Natural killer cell treated with Interleukin-12 subunit alpha and Interleukin-12 subunit beta and Interleukin-15 and Interleukin-18, amount 100 ng/mL, for 72 hours (primary cell): ENCODE results near the gene GALNT6. TPM values are rescaled to one million over a fixed set of nuclear protein-coding genes. Genes with fewer than 3 reads are reported as not detected.

Source experiments
- ATAC-seq, 2 donors: fragments of 150-1000 bp; cut with Tn5 transposase in 1 of 2; sonication (Bioruptor Pico), chemical (Tn5 transposase) in 1 of 2; 2 replicates each; pipeline ENCODE4 v1.10.0; 2021
- DNase-seq: peaks from one replicate; pipeline ENCODE4 v3.0.0; 2022; ENCODE audit warnings: low spot score
- H3K27ac Mint-ChIP-seq, 2 donors: 1 replicate in 1 of 2; 2 replicates in 1 of 2; pipeline ENCODE4 v1.8.0; 2022; ENCODE audit warnings: mixed read lengths in 2 of 2, mild to moderate bottlenecking in 1 of 2, moderate library complexity in 1 of 2
- H3K27me3 Mint-ChIP-seq, 2 donors: 1 replicate in 1 of 2; 2 replicates in 1 of 2; pipeline ENCODE4 v1.8.0; 2022; ENCODE audit warnings: mixed read lengths in 2 of 2
- H3K36me3 Mint-ChIP-seq: one replicate; pipeline ENCODE4 v1.8.0; 2022; ENCODE audit warnings: mixed read lengths
- H3K4me1 Mint-ChIP-seq, 2 donors: 1 replicate in 1 of 2; 2 replicates in 1 of 2; pipeline ENCODE4 v1.8.0; 2022; ENCODE audit warnings: low read depth in 2 of 2, mixed read lengths in 2 of 2, mild to moderate bottlenecking in 1 of 2
- H3K4me3 Mint-ChIP-seq: one replicate; pipeline ENCODE4 v1.8.0; 2022; ENCODE audit warnings: mixed read lengths
- H3K9me3 Mint-ChIP-seq: 2 replicates; pipeline ENCODE4 v1.8.0; 2022; ENCODE audit warnings: mixed read lengths
- total RNA-seq, 2 donors: library from RNA; stranded (reverse); gene quantifications; one replicate each; pipeline ENCODE4 v1.2.3, GENCODE V29; 2022

Gene GALNT6
- total RNA-seq, 2 donors from 2014 or later, result 13.2 to 23.5 TPM

DNA sequence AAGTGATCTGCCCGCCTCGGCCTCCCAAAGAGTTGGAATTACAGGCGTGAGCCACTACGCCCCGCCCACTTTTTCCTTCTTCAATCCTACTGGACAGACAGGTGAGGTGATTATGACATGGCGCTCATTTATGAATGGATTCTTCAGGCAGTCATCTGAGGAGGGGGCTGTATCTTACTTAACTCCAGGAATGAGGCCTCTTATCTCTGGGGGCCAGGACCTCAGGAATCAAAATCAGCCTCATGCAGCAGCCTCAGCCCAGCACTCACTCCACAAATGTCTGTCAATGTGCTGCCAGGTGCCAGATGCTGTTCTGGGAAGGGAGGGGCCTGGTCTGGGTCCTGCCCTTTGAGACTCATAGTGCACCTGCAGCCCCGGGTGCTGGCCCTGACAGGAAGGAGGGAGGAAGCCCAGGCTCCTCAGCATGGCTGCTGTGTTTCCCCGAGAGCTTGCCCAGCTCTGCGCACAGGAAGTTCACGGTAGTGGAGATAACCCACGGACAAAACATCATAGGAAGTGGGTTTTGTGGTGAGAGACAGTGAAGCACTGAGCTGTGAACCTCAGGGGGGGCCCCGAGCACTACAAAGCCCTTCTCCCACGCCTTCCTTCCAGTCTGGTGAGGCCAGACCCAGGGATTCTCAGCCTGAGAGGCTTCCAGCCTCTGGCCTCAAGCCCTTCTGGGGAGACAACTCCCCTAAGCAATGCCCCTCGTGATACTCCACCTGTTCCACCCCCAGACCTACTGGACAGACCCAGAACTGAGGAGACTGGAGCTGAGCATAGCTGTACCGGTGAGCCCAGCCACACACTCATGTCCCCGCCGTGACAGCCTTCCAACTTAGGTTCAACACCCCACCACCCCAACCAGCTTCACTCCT is 22.3 kb downstream of the GALNT6 start:
- no peaks in the 10 kb centered on the region for H3K27me3 Mint-ChIP-seq
- H3K36me3 Mint-ChIP-seq, result no peaks in the 10 kb centered on the region
- H3K27ac Mint-ChIP-seq, result peak overlapping the region; percentile 68 to 74
- peak; percentile 97 to 98 for ATAC-seq
- H3K9me3 Mint-ChIP-seq, result no peaks in the 10 kb centered on the region
- H3K4me3 Mint-ChIP-seq, result peak overlapping the region; percentile 80
- peak; percentile 95 for DNase-seq
- H3K4me1 Mint-ChIP-seq, result peaks cover 47 to 49% of the 10 kb centered on the region in 2 donors

GRCh38 chr12:51365276-51365675 is 25.9 kb downstream of the GALNT6 start:
- no peak for DNase-seq
- Mint-ChIP-seq H3K4me1 (peaks cover 25 to 29% of the 10 kb centered on the region in 2 donors), H3K9me3 (no peaks in the 10 kb centered on the region), H3K4me3 (no peak overlapping the region), H3K36me3 (no peaks in the 10 kb centered on the region), H3K27ac (no peak overlapping the region), H3K27me3 (no peaks in the 10 kb centered on the region)
- no peak for ATAC-seq

GRCh38 chr12:51364001-51364400 is 27.2 kb downstream of the GALNT6 start:
- H3K36me3 Mint-ChIP-seq, result no peaks in the 10 kb centered on the region

GRCh38 chr12:51362747-51363342 is 28.4 kb downstream of the GALNT6 start:
- Mint-ChIP-seq H3K9me3 (no peaks in the 10 kb centered on the region), H3K4me1 (peaks cover 9 to 18% of the 10 kb centered on the region in 2 donors), H3K27me3 (no peaks in the 10 kb centered on the region), H3K27ac (no peak overlapping the region), H3K36me3 (no peaks in the 10 kb centered on the region), H3K4me3 (no peak overlapping the region)
- ATAC-seq (no peak), DNase-seq (no peak)

More at GRCh38 chr12:51364001-51364400, 27.2 kb downstream of the GALNT6 start:
- Mint-ChIP-seq H3K4me1 (peaks cover 18 to 20% of the 10 kb centered on the region in 2 donors), H3K4me3 (no peak overlapping the region), H3K9me3 (no peaks in the 10 kb centered on the region), H3K27me3 (no peaks in the 10 kb centered on the region), H3K27ac (peak overlapping the region in 1 of 2 donors; percentile 10)
- no peak for DNase-seq
- ATAC-seq, result no peak

- Mint-ChIP-seq H3K4me3 (no peak overlapping the region), H3K4me1 (peaks cover 4 to 14% of the 10 kb centered on the region in 2 donors), H3K27me3 (no peaks in the 10 kb centered on the region), H3K27ac (no peak overlapping the region), H3K36me3 (no peaks in the 10 kb centered on the region), H3K9me3 (no peaks in the 10 kb centered on the region)
- ATAC-seq (no peak), DNase-seq (peak; percentile 6)
Observed at GRCh38 chr12:51362307-51362706, 28.9 kb downstream of the GALNT6 start.

DNA sequence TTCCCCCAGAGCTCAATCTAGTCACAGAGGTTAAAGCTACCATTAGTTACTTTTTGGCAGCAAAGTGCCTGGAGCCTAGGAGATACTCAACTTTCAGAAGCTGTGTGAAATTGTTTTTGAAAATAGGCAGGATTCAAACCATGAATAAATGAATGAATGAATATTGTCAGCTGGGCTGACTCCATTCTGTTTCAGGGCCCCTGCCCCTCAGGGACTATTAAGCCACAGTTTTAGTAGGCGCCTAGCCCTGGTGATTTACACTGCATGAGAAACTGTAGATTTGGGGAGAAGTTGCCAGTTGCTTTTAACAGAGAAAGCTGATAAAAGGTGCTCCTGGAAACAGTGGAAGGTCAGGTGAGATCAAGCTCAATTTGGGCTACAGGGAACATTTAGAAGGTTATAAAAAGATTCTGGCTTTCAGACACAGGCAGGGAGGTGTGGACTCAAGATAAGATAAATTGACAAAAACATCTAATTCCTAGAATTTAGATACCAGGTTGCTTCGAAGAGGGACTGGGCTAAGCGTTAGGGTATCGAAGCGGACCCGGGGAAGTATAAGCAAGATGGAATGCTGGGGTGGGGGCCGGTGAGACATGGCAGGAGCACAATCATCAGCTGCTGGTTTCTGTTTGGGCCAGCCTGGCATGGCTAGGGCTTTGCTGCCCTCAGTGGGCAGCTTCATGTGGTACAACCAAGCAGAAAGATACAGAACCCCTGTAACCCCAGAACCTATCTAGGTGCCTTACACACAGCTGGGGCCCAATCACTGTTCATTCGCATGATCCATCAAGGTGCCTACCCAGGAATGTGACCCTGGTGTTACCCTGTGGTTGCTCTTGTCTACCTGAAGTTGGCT is 29.8 kb downstream of the GALNT6 start:
- H3K4me1 Mint-ChIP-seq, result peaks cover 4 to 17% of the 10 kb centered on the region in 2 donors
- no peak overlapping the region for H3K4me3 Mint-ChIP-seq
- no peaks in the 10 kb centered on the region for H3K9me3 Mint-ChIP-seq
- DNase-seq (peak; percentile 40), ATAC-seq (no peak)
- no peak overlapping the region for H3K27ac Mint-ChIP-seq
- no peaks in the 10 kb centered on the region for H3K36me3 Mint-ChIP-seq
- H3K27me3 Mint-ChIP-seq, result no peaks in the 10 kb centered on the region

DNA sequence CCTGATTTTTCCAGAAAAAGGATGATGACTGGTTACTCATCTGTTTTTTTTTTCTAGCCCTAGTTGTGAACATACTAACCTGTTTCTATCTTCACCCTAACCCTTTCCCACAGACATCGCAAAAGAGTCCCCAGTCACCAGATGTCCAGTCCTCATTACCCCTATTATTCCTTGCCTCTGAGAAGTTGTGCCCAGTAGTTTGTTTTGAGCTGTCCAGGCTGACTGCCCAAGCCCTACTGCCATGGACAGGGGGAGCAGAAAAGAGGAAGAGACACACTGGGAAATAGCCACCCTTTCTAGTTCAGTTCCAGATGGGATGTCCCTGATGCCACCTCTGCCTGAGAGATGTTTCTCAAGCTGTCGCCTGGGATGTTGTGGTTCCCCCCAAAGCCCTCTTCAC is 30.9 kb downstream of the GALNT6 start:
- H3K27me3 Mint-ChIP-seq, result no peaks in the 10 kb centered on the region

GRCh38 chr12:51359851-51360250 is 31.4 kb downstream of the GALNT6 start:
- Mint-ChIP-seq H3K4me1 (peaks cover 4 to 15% of the 10 kb centered on the region in 2 donors), H3K36me3 (no peaks in the 10 kb centered on the region), H3K4me3 (no peak overlapping the region), H3K27me3 (no peaks in the 10 kb centered on the region), H3K27ac (peak overlapping the region in 1 of 2 donors; percentile 50), H3K9me3 (no peaks in the 10 kb centered on the region)
- no peak for ATAC-seq
- no peak for DNase-seq

More for the DNA sequence above, 30.9 kb downstream of the GALNT6 start:
- no peak for ATAC-seq
- no peaks in the 10 kb centered on the region for H3K9me3 Mint-ChIP-seq
- H3K4me3 Mint-ChIP-seq, result no peak overlapping the region
- peaks cover 4 to 15% of the 10 kb centered on the region in 2 donors for H3K4me1 Mint-ChIP-seq
- no peaks in the 10 kb centered on the region for H3K36me3 Mint-ChIP-seq
- no peak for DNase-seq
- H3K27ac Mint-ChIP-seq, result peak overlapping the region in 1 of 2 donors; percentile 50

GRCh38 chr12:51358496-51358895 is 32.7 kb downstream of the GALNT6 start:
- Mint-ChIP-seq H3K4me3 (no peak overlapping the region), H3K27ac (peak overlapping the region in 1 of 2 donors; percentile 43), H3K9me3 (no peaks in the 10 kb centered on the region), H3K4me1 (peaks cover 0 to 15% of the 10 kb centered on the region in 2 donors), H3K36me3 (no peaks in the 10 kb centered on the region), H3K27me3 (no peaks in the 10 kb centered on the region)
- ATAC-seq (no peak), DNase-seq (no peak)

GRCh38 chr12:51357374-51358047 is 33.7 kb downstream of the GALNT6 start:
- peak; percentile 13 to 45 for ATAC-seq
- DNase-seq, result no peak
- peak overlapping the region in 1 of 2 donors; percentile 48 for H3K27ac Mint-ChIP-seq
- no peak overlapping the region for H3K4me3 Mint-ChIP-seq
- no peaks in the 10 kb centered on the region for H3K36me3 Mint-ChIP-seq
- no peaks in the 10 kb centered on the region for H3K27me3 Mint-ChIP-seq
- no peaks in the 10 kb centered on the region for H3K9me3 Mint-ChIP-seq
- H3K4me1 Mint-ChIP-seq, result peaks cover 0 to 15% of the 10 kb centered on the region in 2 donors

- peak; percentile 52 to 67 for ATAC-seq
- no peaks in the 10 kb centered on the region for H3K9me3 Mint-ChIP-seq
- H3K36me3 Mint-ChIP-seq, result no peaks in the 10 kb centered on the region
- no peaks in the 10 kb centered on the region for H3K27me3 Mint-ChIP-seq
- H3K4me1 Mint-ChIP-seq, result peaks cover 0 to 10% of the 10 kb centered on the region in 2 donors
- H3K4me3 Mint-ChIP-seq, result no peak overlapping the region
- peak; percentile 72 for DNase-seq
- peak overlapping the region in 1 of 2 donors; percentile 50 for H3K27ac Mint-ChIP-seq
Observed at GRCh38 chr12:51351913-51352532, 39.2 kb downstream of the GALNT6 start.

DNA sequence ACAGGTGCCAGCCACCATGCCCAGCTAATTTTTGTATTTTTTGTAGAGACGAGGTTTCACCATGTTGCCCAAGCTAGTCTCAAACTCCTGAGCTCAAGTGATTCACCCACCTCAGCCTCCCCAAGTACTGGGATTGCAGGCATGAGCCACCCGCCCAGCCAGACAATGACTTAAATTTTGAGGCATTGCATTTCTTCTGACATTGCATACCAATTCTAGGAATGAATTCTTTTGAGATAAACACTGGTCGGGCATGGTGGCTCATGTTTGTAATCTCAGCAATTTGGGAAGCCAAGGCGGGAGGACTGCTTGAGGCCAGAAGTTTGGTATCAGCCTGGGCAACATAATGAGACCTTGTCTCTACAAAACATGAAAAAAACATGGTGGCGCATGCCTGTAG is 42.2 kb downstream of the GALNT6 start:
- Mint-ChIP-seq H3K4me3 (no peak overlapping the region), H3K9me3 (no peaks in the 10 kb centered on the region), H3K36me3 (no peaks in the 10 kb centered on the region), H3K4me1 (peaks cover 0 to 9% of the 10 kb centered on the region in 2 donors), H3K27ac (no peak overlapping the region), H3K27me3 (no peaks in the 10 kb centered on the region)
- ATAC-seq (no peak), DNase-seq (no peak)

DNA sequence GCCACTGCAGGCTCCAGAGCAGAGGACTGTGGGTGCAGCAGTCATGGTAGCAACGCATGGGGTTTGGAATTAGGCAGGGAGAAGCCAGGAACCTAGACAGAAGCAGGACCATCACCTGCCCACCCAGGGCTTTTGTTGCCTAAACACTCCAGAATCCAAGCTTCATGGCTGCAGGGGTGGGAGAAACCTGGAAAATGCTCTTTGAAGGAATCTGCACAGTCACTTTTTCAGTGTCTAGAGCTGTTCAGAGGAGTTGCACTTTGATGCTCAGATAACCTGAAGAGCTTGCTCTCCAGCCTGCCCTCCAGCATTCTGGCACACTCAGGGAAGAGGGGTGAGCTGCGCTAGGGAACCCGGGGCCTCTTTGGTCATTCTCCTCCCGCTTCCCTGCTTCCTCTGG is 43.1 kb downstream of the GALNT6 start:
- no peaks in the 10 kb centered on the region for H3K27me3 Mint-ChIP-seq
- ATAC-seq, result no peak
- H3K27ac Mint-ChIP-seq, result no peak overlapping the region
- H3K4me3 Mint-ChIP-seq, result no peak overlapping the region
- no peak for DNase-seq
- no peaks in the 10 kb centered on the region for H3K9me3 Mint-ChIP-seq
- no peaks in the 10 kb centered on the region for H3K36me3 Mint-ChIP-seq
- H3K4me1 Mint-ChIP-seq, result peaks cover 0 to 9% of the 10 kb centered on the region in 2 donors
